Body of pancreas (tissue), 4 donors: ENCODE data around the gene EXOC7. TPM values are rescaled to one million over a fixed set of nuclear protein-coding genes. Genes with fewer than 3 reads are reported as not detected.

Experiments
- ATAC-seq: fragments of 150-250 bp; one replicate; pipeline ENCODE4 v1.9.1; 2016
- DNase-seq, 4 donors: peaks; one replicate each; pipeline ENCODE4 v3.0.0-alpha.2; 2019
- H3K27ac ChIP-seq, 4 donors: fragments of 200-600 bp; sonication (generic); 1 replicate in 3 of 4; 2 replicates in 1 of 4; pipeline versions ENCODE4 v1.5.1 to v1.6.1; 2016 to 2019; ENCODE audit warnings: mild to moderate bottlenecking in 1 of 4, mixed read lengths in 1 of 4, moderate library complexity in 1 of 4
- H3K27me3 ChIP-seq, 2 donors: fragments of 200-600 bp; sonication (generic); one replicate each; pipeline ENCODE4 v1.6.0; 2016; ENCODE audit warnings: mild to moderate bottlenecking in 1 of 2
- H3K36me3 ChIP-seq, 2 donors: fragments of 200-600 bp; sonication (generic); replicated peaks in 1 of 2; 2 replicates each; pipeline ENCODE4 v1.5.1; 2016; ENCODE audit warnings: low read depth in 2 of 2; ENCODE audit not compliant: insufficient read depth in 1 of 2
- H3K4me1 ChIP-seq: fragments of 200-600 bp; sonication (generic); one replicate; pipeline ENCODE4 v1.6.0; 2016
- H3K4me3 ChIP-seq, 2 donors: fragments of 200-600 bp; sonication (generic); 1 replicate in 1 of 2; 2 replicates in 1 of 2; pipeline ENCODE4 v1.5.1; 2016 to 2019
- H3K9me3 ChIP-seq, 3 donors: fragments of 200-600 bp; sonication (generic); 1 replicate in 2 of 3; 2 replicates in 1 of 3; pipeline ENCODE4 v1.5.1; 2016
- CTCF ChIP-seq, 7 experiments: fragments of 450-650 bp in 4 of 7; fragments of 200-600 bp in 3 of 7; sonication (generic) in 3 of 7; IDR thresholded peaks; one replicate each; pipeline ENCODE4 v1.5.1; 2016 to 2019; ENCODE audit warnings: antibody characterized with exemption in 7 of 7
- POLR2A ChIP-seq, 3 donors: fragments of 450-650 bp; IDR thresholded peaks; one replicate each; pipeline ENCODE4 v1.6.1; 2016; ENCODE audit warnings: antibody characterized with exemption in 3 of 3, mild to moderate bottlenecking in 2 of 3
- WGBS, 2 donors: methylation state at CpG; one replicate each; pipeline ENCODE4 v1.1.5; 2017; 5-methylcytosine and 5-hydroxymethylcytosine counted together
- intact Hi-C: fragments of 100-400 bp; cut with DNase I; formaldehyde crosslinking; loops from one replicate; pipeline ENCODE4 v1.15.1; 2023
- total RNA-seq, 2 donors: library from RNA; depleted of rRNA; stranded (reverse); fragments of >200 nt; gene quantifications; one replicate each; pipeline ENCODE4 v1.1.0, GENCODE V29; 2016

The EXOC7 gene
- total RNA-seq, 2 donors from 2014 or later = 53.2 to 73.2 TPM

GRCh38 chr17:76085731-76086366, 17.7 kb downstream of the EXOC7 start:
- TF ChIP-seq CTCF (IDR thresholded peaks at IDR 0.05) (no peak), POLR2A (IDR thresholded peaks at IDR 0.05) (no peak)
- Histone ChIP-seq H3K27me3 (no peaks in the 10 kb centered on the region), H3K36me3 (peaks cover 13 to 59% of the 10 kb centered on the region in 2 donors), H3K4me3 (no peak overlapping the region), H3K9me3 (no peaks in the 10 kb centered on the region), H3K4me1 (no peaks in the 10 kb centered on the region), H3K27ac (no peak overlapping the region)
- no peak for ATAC-seq
- WGBS, 2 donors = 89 to 92% methylated on average over 8 to 13 of the region's 13 CpGs
- no peak for DNase-seq
- intact Hi-C loops = no loop called here

GRCh38 chr17:76085066-76085730, 18.4 kb downstream of the EXOC7 start:
- WGBS, 2 donors = 81 to 82% methylated on average over 9 to 16 of the region's 17 CpGs
- DNase-seq (no peak), ATAC-seq (no peak)
- Histone ChIP-seq H3K9me3 (no peaks in the 10 kb centered on the region), H3K27me3 (no peaks in the 10 kb centered on the region), H3K36me3 (peaks cover 13 to 58% of the 10 kb centered on the region in 2 donors), H3K4me3 (no peak overlapping the region), H3K27ac (no peak overlapping the region), H3K4me1 (peaks cover 5% of the 10 kb centered on the region)
- TF ChIP-seq CTCF (IDR thresholded peaks at IDR 0.05) (no peak), POLR2A (IDR thresholded peaks at IDR 0.05) (no peak)
- intact Hi-C loops = no loop called here

- Histone ChIP-seq H3K27ac (no peak overlapping the region), H3K27me3 (no peaks in the 10 kb centered on the region), H3K36me3 (peaks cover 6 to 45% of the 10 kb centered on the region in 2 donors), H3K4me1 (peaks cover 18% of the 10 kb centered on the region), H3K9me3 (no peaks in the 10 kb centered on the region), H3K4me3 (no peak overlapping the region)
- no peak for DNase-seq
- WGBS, 2 donors = 87 to 88% methylated on average over 6 to 15 of the region's 15 CpGs
- TF ChIP-seq POLR2A (IDR thresholded peaks at IDR 0.05) = no peak
- TF ChIP-seq CTCF (IDR thresholded peaks at IDR 0.05) = no peak
- intact Hi-C loops = no loop called here
- ATAC-seq = no peak
Observed at GRCh38 chr17:76083536-76084182, 19.9 kb downstream of the EXOC7 start.

GRCh38 chr17:76082326-76083251, 21.0 kb downstream of the EXOC7 start:
- no peak for ATAC-seq
- TF ChIP-seq CTCF (IDR thresholded peaks at IDR 0.05) (no peak), POLR2A (IDR thresholded peaks at IDR 0.05) (no peak)
- H3K27me3 ChIP-seq = peaks cover 0 to 2% of the 10 kb centered on the region in 2 donors
- H3K4me1 ChIP-seq = peaks cover 23% of the 10 kb centered on the region
- DNase-seq = no peak
- H3K36me3 ChIP-seq = peaks cover 0 to 34% of the 10 kb centered on the region in 2 donors
- H3K9me3 ChIP-seq = no peaks in the 10 kb centered on the region
- H3K27ac ChIP-seq = no peak overlapping the region
- no peak overlapping the region for H3K4me3 ChIP-seq
- WGBS, 2 donors = 84 to 88% methylated on average over 17 to 20 of the region's 20 CpGs
- intact Hi-C loops = no loop called here
